Activated CD4-positive, CD25-positive, alpha-beta regulatory T cell treated with anti-CD3 and anti-CD28 coated beads, Interleukin-2, amount 50 U/mL, for 16 hours (primary cell): ENCODE results near the gene CT47B1.
"Not testable (repeated sequence)": the region's sequence is repeated elsewhere in the genome, so short reads cannot be mapped to it uniquely, and the experiment has no call there.

ENCODE experiments used
- DNase-seq: peaks from one replicate; pipeline ENCODE4 v3.0.0-alpha.2; 2020; ENCODE audit warnings: low read depth, low spot score

Gene CT47B1

DNA sequence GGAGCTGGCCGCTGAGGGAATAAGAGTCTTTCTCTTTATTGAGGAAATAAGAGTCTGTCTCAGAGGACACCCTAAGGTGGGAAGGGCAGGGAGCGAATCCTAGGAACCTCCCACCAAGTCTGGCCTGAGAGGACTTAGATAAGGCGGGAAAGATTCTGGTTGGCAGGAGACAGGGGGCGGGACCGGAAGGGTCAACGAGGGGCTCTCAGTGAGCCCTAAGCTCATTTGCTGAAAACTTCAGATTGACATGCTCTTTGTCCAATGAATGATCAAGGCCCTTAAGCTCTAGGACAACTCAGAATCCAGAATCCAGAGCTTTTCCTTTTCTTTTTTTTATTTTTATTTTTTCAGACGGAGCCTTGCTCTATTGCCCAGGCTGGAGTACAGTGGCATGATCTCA lies at the start of gene CT47B1:
TSS of gene CT47B1 (minus strand) at position 101 of the 400 bp plus-strand sequence. CDS start 196 bp downstream, outside the sequence.
- not testable (repeated sequence) for DNase-seq

DNA sequence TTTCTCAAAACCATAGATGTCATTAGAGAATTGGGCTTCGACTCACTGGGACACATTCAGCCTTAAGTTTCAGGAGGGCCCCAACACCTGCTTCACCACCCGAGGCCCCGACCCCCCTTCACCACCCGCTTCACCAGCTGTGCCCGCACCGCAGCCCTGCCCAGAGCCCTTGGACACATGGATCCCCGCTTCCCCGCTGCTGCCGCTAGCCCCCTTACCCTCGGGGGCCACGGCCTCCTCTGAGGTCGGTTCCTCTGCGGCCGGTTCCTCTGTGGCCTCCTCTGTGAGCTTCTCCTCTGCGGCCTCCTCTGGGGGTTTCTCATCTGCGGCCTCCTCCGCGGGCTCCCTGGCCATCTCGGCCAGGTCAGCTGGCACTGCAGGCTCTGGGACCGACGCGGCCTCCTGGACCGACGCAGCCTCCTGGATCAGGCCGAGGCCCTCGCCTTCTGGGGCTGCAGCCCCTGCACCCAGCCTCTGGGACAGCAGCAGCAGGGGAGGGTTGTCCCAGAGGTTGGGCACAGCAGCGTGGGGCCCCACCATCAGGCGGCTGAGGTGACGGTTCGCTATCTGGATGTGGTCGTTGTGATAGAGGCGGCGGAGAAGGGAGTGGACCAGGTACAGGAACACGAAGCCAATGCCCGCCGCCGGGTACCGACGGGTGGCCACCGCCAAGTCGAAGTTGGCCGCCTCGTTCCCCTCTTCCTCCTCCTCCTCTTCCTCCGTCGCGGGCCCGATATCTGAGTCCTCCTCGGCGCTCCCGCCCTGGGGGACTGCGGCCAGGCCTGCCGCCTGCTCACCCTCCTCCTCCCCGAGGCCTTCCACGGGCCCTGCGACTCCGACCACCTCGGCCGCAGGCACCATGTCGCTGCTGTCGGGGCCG lies 748 bp downstream of the CT47B1 start:
- DNase-seq = no peak

DNA sequence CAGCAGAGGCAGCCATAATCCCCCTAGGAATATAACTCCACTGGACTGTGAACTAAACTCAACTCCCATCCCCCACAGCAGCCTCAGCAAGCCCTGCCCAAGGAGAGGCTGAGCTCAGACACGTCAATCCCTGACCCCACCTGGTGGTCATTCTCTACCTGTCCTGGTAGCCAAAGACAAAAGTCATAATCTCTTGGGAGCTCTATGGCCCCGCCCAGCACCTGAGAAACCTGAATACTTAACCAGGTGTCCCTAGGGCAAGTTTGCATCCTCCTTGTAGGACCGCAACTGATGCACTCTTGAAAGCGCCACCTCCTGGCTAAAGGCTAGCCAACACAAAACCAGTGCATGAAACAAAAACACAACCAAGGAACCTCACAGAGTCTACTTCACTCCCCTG lies 18.4 kb downstream of the CT47B1 start:
- DNase-seq = no peak

DNA sequence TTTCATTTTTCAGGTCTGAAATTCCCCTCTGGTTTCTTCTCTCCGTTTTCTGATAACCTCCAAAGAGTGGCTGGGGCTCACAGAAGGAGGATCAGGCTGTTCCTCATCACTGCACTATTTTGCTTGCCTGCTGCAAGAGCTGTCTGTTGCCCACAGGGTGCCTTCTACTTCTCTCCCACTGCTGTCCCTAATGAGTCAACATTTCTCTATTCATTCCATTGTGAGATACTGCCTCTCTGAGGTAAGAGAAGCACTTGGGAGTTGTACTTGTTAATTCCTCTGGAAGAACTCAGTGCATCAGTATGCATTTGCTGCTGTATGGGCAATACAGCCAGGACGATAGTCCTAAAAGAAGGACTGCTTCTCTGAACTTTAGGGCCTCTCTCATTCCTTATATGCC lies 34.8 kb downstream of the CT47B1 start:
- DNase-seq = no peak

DNA sequence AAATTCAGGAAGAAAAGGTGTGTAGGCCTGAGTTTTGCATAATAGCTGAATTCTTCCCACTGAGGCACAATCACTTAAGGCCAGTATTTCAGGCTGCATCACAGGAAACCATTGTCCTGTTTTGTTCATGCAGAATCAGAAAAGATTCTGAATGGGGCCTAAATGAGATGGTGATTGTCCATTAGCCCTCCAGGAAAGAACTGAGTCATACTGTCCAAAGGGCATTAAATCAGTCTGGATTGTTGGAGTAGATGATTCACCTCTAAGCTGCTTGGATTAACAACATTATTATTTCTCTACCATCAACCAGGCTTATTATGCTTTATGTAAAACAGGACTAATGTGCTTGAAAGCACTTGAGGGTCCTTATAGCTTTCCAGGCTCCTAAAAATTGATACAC lies 36.2 kb downstream of the CT47B1 start:
- no peak for DNase-seq

DNA sequence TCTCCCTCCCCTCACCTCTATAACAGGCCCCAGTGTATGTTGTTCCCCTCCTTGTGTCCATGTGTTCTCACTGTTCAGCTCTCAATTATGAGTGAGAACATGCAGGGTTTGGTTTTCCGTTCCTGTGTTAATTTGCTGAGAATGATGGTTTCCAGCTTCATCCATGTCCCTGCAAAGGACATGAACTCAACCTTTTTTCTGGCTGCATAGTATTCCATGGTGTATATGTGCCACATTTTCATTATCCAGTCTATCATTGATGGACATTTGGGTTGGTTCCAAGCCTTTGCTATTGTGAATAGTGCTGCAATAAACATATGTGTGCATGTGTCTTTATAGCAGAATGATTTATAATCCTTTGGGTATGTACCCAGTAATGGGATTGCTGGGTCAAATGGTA lies 48.5 kb downstream of the CT47B1 start:
- not testable (repeated sequence) for DNase-seq

DNA sequence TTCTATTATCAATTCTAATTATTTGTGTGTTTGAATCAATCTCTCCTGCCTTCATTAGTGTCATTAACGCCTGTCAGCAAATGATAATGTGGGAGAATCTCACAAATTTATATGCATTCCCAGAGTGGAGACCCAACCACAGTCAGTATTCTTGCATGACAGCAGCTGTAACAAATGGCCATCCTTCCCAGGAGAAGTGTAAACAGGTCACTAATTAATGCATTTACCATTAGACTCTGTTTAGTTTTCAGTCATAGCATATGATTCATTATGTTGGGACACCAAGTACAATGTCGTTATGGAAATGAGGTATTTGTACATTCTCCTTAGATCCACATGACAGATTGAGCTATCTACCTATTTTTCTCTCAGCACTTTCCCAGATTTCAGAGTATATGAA lies 50.5 kb downstream of the CT47B1 start:
- no peak for DNase-seq

DNA sequence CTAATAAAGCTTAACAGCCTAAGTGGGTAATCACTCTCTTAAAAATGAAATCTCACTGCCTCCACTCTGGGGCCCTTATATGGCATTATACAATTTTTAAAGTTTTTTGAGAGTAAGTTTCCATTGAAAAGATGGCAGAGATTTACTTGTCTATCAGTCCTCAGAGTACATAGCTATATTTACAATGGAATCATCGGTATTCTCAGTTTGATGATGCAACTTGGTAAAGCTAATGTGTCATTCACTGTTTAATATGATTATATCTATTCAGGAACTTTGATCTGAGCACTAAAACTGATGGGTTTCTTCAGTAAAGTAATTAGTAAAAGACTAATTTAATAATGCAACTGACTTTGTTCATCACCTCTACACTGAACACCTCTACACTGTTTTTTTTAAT lies 51.6 kb downstream of the CT47B1 start:
- DNase-seq = no peak

DNA sequence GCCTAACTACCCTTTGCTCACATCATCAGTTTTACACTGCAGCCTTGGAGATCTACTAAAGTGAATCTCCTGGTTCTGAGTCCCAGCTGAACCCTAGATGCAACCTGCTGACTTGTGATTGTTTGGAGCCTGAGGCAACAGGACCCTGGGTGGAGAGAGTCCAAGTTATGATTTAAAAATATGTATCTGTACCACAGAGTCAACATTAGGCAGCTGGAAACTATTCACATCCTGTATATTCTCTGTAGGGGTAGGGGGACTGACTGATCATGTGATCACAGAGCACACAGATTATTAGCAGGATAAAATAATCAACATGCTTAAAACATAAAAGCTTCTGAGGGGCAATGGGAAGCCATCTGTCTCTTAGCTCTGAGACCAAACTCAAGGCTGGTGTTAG lies 52.1 kb downstream of the CT47B1 start:
- no peak for DNase-seq
